Fibroblast of peridontal ligament (primary cell): ENCODE data around the gene ABT1.

Experiments used
- DNase-seq: peaks from one replicate; pipeline ENCODE4 v3.0.0-alpha.2; 2010; ENCODE audit errors: extremely low read depth

ABT1 gene

DNA sequence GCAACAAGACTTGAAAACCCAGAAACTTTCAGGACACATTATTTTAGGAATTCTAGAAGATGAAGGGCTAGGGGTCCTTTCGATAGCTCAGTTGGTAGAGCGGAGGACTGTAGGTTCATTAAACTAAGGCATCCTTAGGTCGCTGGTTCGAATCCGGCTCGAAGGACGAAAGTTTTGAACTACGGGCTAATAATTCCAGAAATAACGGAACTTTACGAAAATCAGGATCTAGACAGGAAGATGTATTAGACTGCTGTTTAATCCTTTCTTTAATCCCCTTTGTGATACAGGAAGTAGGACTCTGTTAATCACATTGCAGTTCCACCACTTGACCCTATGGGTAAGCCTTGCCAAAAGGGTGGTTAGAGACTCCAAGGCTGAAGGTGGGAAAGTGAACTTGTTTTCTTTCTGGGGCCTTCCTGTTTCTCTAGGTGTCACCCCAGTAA is 21.2 kb upstream of the ABT1 start:
- DNase-seq: peak; percentile 34

DNA sequence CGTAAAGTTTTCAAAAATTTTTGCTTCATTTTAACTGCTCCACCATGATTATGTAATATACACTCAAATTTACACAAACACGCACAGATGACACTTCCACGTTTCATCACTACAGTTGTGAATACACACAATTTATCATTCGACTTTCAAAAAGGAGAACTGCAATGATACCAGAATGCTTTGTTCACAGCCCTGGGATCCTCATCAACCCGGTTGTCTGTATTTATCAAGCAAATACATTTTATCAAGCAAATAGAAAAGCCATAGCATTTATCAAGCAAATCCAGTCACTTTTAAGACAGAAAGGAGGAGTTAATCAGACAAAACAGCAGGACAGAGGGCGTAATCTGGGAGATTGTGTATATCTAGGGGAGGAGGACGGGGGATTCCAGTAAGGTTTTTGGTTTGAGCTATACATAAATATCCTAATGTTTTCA is 20.3 kb upstream of the ABT1 start:
- DNase-seq: no peak

DNA sequence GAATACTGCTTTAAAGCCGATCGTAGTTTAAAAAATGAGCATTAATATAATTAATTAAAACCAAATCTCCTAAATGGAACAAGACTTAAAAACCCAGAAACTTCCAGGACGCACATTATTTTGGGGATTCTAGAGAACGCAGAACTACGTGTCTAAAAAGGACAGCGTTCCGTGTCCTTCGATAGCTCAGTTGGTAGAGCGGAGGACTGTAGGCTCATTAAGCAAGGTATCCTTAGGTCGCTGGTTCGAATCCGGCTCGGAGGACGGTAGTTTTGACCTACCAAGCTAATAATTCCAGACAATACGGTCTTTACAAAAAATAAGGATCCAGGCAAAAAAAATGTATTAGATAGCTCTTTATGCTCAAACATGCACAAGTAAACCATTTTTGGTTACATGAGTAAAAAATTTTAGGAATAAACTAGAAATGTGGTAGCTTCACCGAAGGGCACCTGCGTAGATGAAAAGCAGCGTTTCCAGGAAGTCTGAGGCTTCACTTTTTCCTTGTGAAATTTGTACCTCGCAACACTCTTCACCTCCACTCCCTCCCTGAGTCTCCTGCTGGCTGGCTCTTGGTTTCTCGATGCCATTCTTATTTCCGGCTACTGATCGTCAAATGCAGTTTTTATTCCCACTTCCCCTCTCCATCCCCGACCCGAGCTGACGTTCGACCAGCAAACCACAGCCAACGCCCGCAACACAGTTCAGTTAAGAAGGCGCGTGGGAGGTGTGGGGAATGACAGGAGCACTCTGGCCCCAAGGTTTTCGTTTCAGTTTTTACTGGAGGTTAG is 19.6 kb upstream of the ABT1 start:
- DNase-seq: peak; percentile 86

DNA sequence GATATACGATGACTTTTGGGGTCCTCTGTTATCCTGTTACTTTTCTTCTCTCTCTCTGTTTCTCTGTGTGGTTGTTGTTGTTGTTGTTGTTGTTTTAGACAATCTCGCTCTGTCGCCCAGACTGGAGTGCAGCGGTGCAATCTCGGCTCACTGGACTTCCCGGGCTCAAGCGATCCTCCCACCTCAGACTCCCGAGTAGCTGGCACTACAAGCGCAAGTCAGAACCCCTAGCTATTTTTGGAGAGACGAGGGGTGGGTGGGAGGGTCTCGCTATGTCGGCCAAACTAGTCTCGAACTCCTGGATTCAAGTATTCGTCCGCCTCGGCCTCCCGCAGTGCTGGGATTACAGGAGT is 19.1 kb upstream of the ABT1 start:
- no peak for DNase-seq

DNA sequence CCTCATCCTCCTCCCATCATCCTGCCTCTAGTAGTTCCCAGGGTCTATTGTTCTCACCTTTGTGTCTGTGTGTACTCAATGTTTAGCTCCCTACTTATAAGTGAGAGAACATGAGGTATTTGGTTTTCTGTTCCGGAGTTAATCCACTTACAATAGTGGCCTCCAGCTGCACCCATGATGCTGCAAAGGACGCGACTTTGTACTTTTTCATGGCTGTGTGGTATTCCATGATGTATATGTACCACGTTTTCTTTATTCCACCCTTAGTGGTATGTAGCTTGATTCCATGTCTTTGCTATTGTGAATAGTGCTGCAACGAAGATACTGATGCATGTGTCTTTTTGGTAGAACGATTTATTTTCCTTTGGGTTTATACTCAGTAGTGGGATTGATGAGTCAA is 18.5 kb upstream of the ABT1 start:
- DNase-seq: no peak

DNA sequence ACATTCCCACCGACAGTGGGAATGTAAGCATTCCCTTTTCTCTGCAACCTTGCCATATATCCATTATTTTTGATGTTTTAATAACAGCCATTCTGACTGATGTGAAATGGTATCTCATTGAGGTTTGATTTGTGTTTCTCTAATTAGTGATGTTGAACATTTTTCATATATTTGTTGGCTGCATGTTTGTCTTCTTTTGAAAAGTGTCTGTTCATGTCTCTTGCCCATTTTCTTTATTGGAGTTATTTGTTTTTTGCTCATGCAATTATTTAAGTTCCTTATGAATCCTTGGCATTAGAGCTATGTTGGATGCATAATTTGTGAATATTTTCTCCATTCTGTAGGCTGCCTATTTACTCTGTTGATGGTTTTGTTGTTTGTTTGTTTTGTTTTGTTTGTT is 18.0 kb upstream of the ABT1 start:
- DNase-seq: no peak

DNA sequence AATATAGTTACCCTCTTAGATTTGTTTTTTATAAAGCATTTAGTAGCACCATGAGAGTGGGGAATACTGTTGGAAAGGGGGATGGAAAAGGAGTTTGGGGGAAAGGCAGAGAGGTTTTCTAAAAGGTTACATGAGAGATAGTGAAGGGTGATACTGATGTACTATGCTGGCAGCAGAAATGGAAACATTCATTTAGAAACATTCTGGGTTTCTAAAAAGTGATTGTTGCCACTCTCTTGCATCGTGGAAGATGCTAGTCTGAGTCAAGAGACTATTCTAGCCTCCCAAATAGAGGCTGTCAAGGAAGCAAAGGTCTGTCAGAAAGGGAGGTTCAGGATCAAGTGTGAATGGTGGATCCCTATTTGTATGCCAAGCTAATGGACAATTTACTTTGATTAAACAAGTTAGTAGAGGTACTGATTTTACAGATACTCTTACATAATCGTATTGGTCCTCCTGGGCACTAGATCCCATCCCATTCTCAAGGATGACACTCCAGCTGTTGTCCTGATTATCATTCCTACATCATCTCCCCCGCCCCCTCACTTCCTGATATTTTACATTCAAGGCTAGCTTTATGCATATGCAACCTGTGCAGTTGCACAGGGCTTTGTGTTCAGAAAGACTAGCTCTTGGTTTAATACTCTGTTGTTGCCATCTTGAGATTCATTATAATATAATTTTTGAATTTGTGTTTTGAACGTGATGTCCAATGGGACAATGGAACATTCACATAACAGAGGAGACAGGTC is 15.4 kb upstream of the ABT1 start:
- no peak for DNase-seq

DNA sequence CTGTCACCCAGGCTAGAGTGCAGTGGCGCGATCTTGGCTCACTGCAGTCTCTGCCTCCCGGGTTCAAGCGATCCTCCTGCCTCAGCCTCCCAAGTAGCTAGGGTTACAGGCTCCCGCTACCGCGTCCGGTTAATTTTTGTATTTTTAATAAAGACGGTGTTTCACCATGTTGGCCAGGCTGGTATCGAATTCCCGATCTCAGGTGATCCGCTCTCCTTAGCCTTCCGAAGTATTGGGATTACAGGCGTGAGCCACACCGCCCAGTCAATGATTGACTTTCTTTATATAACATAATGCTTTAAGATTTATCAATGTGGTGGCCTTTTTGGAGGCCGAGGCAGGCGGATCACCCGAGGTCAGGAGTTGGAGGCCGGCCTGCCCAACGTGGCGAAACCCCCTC is 7.8 kb upstream of the ABT1 start:
- DNase-seq: no peak

DNA sequence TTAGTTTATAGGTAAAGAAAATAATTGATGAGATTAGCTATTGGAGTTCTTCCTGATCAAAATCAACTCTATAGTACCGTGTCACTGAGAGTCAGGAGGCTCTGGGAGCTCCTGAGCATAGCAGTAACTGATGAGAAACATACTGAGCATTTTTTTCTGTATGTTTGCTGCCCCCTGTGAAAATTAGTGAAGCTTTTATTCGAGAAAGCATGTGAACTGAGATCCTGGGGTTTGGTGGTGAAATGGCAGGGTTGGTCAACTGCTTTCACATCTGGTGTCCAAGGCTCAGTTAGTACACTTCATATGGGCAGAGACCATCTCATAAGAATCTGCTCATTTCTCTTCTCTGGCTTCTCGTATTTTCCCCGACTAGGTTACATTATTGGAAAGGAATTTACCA is 4.1 kb upstream of the ABT1 start:
- DNase-seq: peak; percentile 17

DNA sequence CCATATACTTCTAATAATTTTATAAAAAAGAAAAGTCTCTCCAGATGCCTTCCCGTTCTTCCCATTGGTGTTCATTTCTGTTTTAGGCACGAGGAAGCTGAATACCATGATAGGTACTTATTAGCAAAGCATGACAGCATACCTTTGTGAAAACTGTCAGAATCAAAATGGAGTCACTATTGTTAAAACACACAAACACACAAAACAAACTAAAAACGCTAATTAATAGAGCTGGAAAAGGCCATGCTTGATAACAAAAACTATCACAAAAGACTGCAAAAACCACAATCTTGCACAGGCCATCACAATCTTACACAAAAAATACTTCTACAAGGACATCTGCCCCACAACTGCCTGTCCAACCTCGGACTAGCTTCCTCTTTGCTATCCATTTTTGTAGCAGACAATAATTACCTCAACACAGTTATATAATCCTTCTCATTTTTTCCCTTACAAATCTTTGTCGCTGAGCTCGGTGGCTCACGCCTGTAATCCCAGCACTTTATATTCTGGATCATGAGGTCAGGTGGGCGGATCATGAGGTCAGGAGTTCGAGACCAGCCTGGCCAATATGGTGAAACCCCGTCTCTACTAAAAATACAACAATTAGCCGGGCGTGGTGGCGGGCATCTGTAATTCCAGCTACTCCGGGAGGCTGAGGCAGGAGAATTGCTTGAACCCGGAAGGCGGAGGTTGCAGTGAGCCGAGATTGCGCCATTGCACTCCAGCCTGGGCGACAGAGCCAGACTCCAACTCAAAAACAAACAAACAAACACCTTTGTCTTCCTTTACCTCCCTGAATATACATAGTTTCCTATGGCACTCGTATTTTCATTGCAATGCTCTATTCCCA is 3.2 kb upstream of the ABT1 start:
- no peak for DNase-seq

DNA sequence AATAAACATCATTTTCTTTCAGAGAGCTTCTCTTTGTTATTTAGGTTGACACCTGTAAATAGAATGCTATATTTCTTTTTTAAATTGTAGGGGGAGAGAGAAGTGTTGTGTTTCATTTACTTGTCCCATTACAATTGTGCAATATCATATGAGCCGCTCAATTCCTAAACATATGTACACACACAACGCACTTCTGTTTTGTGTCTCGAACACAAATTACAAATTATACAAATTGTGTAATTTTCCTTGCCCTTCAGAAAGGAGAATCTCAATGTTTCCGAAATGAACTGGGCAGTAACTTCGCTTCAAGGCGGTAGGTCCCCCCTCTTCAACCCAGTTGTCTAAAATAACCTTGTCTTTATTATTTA is 2.6 kb upstream of the ABT1 start:
- no peak for DNase-seq

DNA sequence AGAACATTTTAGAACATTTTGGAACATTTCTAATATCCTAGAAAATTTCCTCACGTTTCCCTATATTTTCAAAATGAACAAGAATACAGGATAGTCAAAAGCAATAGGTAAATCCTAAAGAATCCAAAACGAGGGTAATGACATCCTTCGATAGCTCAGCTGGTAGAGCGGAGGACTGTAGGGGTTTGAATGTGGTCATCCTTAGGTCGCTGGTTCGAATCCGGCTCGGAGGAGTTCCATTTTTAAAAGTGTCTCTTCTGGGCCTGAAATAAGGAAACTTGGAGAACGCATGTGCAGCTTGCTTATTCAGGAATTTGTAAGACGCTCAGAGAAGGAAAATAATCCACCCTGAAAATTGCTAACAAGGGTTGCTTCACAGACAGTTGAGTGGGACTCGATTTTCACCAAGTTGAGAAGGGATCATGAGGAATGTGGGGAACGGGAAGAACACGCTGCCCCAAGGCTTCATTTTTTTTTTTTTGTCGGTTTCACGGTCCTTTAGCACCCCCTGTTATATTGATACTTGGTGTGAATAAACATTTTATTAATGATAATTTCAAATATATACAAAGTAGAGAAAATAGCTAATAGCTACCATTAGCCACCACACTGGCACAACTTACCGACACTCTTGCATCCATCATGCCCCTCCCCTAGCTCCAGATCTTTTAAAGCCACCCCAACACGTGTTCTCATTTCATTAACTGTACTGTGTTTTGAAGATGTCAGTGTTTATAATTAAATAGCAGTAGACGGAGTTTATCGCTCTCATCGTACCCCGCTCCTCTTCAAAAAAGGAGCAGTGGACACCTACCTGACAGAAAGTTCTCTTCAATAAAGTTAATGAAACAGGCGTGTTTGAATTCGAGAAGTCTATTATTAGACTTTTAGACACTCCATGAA is 1.8 kb upstream of the ABT1 start:
- DNase-seq: peak; percentile 81

DNA sequence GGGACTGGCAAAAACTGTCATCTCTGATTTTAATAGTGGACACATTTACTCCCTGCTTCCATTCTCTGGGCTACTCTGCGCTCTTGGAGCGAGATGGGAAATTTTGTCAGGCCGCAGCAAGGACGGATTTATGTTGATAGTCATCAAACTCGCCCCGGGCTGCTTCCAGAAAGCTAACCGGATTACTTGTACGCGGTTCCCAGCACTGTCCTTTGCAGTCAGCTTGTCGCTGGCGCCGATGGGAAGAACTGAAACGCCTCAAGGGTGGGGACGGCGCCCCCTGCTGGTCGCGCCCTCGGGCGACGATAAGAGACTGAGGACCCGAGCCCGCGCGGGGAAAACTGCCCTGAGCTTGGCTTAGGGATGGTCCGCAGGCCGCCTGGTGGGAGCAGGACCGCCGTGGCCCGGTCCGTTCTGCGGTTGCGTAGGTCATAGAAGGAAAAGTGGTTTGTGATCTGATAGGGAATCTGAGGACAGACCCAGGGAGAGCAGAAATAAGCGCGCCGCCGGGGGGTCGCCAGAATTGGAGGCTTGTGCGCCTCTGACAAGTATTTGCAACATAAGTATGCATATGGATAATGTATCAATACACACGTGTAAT is 984 bp upstream of the ABT1 start:
- peak; percentile 85 for DNase-seq

DNA sequence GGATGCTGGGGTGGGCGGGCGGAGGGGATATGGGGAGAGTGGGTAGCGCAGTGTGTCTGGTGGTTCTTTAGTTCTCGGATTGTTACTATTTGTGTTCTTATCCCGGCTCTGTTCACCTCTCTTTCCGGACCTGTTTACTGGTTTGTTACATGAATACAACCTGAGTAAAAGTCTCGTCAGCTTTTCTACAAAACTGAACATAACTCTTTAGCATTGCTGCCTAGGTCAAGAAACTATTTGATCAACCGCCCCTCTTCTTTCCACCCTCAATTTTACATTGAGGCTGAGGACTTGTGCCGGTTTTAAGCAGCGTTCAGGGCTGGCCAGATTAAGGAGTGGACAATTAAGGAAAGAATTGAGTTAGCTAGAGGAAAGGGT is 625 bp downstream of the ABT1 start:
- no peak for DNase-seq

DNA sequence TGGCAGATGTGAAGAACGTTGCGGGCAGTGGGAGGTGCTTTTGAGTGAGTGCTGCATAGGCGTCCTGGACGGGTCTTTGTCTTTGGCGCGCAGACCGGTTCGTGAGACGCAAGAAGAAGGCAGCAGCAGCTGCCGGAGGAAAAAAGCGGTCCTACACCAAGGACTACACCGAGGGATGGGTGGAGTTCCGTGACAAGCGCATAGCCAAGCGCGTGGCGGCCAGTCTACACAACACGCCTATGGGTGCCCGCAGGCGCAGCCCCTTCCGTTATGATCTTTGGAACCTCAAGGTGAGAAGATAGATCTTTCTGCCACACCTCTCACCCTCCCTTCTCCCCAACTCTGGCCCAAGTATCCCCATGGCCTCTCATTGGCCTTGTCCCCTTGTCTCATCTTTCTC is 1.1 kb downstream of the ABT1 start:
- DNase-seq: no peak

DNA sequence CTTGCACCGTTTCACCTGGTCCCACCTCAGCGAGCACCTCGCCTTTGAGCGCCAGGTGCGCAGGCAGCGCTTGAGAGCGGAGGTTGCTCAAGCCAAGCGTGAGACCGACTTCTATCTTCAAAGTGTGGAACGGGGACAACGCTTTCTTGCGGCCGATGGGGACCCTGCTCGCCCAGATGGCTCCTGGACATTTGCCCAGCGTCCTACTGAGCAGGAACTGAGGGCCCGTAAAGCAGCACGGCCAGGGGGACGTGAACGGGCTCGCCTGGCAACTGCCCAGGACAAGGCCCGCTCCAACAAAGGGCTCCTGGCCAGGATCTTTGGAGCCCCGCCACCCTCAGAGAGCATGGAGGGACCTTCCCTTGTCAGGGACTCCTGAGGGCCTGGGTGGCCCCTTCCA is 1.5 kb downstream of the ABT1 start:
- DNase-seq: no peak

DNA sequence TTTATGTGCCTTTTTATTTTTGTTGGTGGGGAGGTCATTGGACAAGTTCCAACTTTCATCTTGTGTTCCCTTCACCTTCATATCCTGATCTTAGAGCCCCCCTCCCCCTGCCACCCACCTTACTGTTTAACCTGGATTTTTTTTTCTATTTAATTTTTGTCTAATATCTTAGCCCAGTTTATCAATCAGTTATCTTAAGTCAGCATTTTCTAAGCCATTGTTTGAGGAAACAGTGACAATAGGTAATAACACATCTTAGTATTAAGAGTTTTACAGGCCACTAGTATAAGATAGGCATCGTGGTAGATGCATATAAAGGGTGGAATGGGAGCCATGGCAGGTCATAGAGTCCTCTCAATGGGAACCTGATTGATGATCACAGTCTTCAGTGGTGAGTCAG is 2.4 kb downstream of the ABT1 start:
- DNase-seq: no peak

DNA sequence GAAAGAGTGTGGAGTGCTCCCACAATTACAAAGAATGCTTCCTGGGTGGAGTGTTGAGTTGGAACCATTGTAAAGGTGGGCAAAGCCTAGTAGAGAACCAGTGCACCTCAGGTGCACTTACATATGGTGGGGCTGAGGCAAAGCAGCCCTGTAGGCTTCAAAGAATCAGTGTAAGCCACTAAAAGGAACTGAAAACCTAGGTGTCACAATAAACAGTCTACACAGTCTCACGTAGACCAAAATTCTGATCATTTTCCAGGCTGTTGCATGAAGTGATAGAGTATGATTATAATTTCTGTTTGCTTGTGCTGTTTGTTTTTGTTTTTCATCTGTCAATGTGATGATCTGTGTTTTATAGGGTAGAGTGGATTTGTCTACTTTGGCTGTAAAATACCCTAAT is 2.8 kb downstream of the ABT1 start:
- DNase-seq: no peak

DNA sequence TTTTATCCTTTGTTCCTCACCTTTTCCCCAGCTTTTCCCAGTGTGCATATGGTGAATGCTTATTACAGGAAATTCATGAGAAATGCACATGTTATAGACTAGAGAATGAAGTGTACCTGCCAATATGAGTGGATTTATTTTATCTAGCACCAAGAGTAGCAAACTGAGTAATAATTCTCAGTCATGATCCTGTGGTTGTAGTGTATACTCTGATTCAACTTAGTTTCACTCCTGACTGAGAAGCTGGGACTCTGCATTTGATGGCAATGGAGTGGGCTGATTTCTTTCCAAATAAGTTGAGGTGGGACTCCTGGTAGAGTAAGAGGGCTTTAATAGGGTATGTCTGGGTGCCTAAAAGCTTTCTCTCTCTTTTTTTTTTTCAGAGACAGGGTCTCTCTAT is 4.0 kb downstream of the ABT1 start:
- DNase-seq: no peak

DNA sequence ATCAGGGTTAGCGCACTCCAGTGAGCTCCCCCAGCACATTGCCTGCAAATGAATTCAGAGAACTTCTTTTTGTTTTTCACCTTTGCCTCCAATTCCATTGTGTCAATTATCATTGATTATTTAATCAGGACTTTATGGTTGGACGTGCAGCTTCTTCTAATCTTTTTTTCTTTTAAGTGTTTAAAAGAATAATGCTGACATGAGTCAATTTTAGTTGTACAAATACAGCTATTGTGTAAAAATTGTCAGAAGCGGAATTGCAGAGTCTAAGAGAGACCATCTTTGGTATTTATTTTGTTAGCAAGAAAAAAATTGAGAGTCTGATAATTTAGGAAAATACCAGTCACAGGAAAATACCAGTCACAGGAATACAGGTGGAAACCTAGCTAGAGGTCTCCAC is 5.5 kb downstream of the ABT1 start:
- no peak for DNase-seq

DNA sequence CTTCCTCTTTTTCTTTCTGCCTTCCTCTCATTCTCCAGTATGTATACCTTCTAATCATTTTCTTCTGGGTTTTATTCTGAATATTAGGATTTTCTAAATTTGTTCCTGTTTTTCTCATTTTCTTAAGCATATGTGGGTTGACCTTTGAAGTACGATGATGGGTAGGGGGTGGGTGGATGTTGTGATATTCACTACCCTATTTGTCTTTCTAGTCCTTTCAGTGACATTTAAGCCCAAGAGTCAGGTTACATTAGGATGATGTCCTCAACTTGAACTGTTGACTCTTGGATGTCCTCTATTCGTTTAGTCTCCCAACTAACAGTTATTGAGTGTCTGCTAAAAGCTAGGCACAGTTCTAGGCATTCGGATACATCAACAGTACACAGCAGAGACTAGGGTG is 7.3 kb downstream of the ABT1 start:
- DNase-seq: no peak
